ENCODE results near the gene NEURL1.

- TF ChIP-seq CTCF (IDR thresholded peaks at IDR 0.05; ENCODE audit: poor library complexity) (no peak), EZH2phosphoT487 (IDR thresholded peaks at IDR 0.05; ENCODE audit: low read depth, severe bottlenecking, unreplicated experiment) (no peak), EZH2 (IDR thresholded peaks at IDR 0.05; ENCODE audit: borderline replicate concordance) (no peak)
Measured at GRCh38 chr10:103447187-103447586, 46.3 kb upstream of the NEURL1 start.

Data from hepatocyte (in vitro differentiated cells).